AG04449 (cell line): ENCODE results near the gene SAC3D1.

Experiments used
- CTCF ChIA-PET: fragments of 350-600 bp; formaldehyde crosslinking; extraction: SDS; loops from one replicate; lab custom pipeline; 2021; ENCODE audit warnings: antibody characterized with exemption; lab: Yijun Ruan, JAX
- POLR2A ChIA-PET: fragments of 400-600, 350-600 bp; formaldehyde crosslinking; extraction: SDS; loops from one replicate; lab custom pipeline; 2020; ENCODE audit warnings: antibody characterized with exemption, inconsistent platforms; lab: Yijun Ruan, JAX
- DNase-seq: peaks from one replicate; pipeline ENCODE4 v3.0.0-alpha.2; 2010; ENCODE audit warnings: low read depth, low spot score
- H3K4me3 ChIP-seq: 2 replicates; pipeline ENCODE4 v1.5.1; 2011; ENCODE audit warnings: low read depth, mild to moderate bottlenecking, control low read depth, low read length
- CTCF ChIP-seq: IDR thresholded peaks from one replicate; pipeline ENCODE4 v1.5.1; 2011; ENCODE audit warnings: mild to moderate bottlenecking, moderate library complexity, low read length, control low read depth, inconsistent platforms; ENCODE audit not compliant: insufficient read depth; ENCODE audit errors: missing control alignments

SAC3D1 gene

GRCh38 chr11:65059523-65059922 lies 18.5 kb downstream of the SAC3D1 start:
- no peak overlapping the region for H3K4me3 ChIP-seq
- no peak for DNase-seq
- TF ChIP-seq CTCF = no peak
- ChIA-PET POLR2A (no interaction called here), CTCF (interaction anchor here (0.9 to 1.4 kb wide), 2 partner anchors 10 to 31 kb away, joined by 3 to 4 read pairs; no protein-coding TSS in a partner anchor)

GRCh38 chr11:65059959-65060824 lies 19.2 kb downstream of the SAC3D1 start:
- no peak overlapping the region for H3K4me3 ChIP-seq
- CTCF ChIA-PET = no interaction called here
- POLR2A ChIA-PET = no interaction called here
- TF ChIP-seq CTCF = no peak
- DNase-seq = no peak

GRCh38 chr11:65060913-65061408 lies 20.0 kb downstream of the SAC3D1 start:
- CTCF ChIA-PET = no interaction called here

GRCh38 chr11:65063532-65063931 lies 22.5 kb downstream of the SAC3D1 start:
- no peak for DNase-seq
- CTCF ChIA-PET = interaction anchor here (1.2 kb wide), 1 partner anchor 12 kb away, joined by 3 read pairs; no protein-coding TSS in a partner anchor
- POLR2A ChIA-PET = no interaction called here

More at GRCh38 chr11:65060913-65061408, 20.0 kb downstream of the SAC3D1 start:
- DNase-seq = no peak
- TF ChIP-seq CTCF = no peak
- no peak overlapping the region for H3K4me3 ChIP-seq
- POLR2A ChIA-PET = no interaction called here

GRCh38 chr11:65064847-65065240 lies 23.8 kb downstream of the SAC3D1 start:
- no peak for TF ChIP-seq CTCF
- ChIA-PET CTCF (no interaction called here), POLR2A (interaction anchor here (1.0 kb wide), 1 partner anchor 22 kb away, joined by 3 read pairs; no protein-coding TSS in a partner anchor)
- no peak for DNase-seq
- no peak overlapping the region for H3K4me3 ChIP-seq

More at GRCh38 chr11:65063532-65063931, 22.5 kb downstream of the SAC3D1 start:
- TF ChIP-seq CTCF = no peak
- no peak overlapping the region for H3K4me3 ChIP-seq

- CTCF ChIA-PET = interaction anchor here (0.8 to 1.3 kb wide), 2 partner anchors 10 to 51 kb away, joined by 3 read pairs; no protein-coding TSS in a partner anchor
- no peak overlapping the region for H3K4me3 ChIP-seq
- POLR2A ChIA-PET = no interaction called here
- DNase-seq = no peak
- no peak for TF ChIP-seq CTCF
Observed at GRCh38 chr11:65065851-65066250, 24.8 kb downstream of the SAC3D1 start.
